GM12801 (cell line): ENCODE results near the gene CCDC32.

Experiments
- TF ChIP-seq, protein P1 (sequence below): IDR thresholded peaks from one replicate; pipeline ENCODE4 v1.5.1; 2011; ENCODE audit warnings: control low read depth; ENCODE audit not compliant: insufficient read length; ENCODE audit errors: extremely low read depth

The CCDC32 gene

GRCh38 chr15:40584191-40584590 lies 19.3 kb upstream of the CCDC32 start:
- TF ChIP-seq, protein P1, sequence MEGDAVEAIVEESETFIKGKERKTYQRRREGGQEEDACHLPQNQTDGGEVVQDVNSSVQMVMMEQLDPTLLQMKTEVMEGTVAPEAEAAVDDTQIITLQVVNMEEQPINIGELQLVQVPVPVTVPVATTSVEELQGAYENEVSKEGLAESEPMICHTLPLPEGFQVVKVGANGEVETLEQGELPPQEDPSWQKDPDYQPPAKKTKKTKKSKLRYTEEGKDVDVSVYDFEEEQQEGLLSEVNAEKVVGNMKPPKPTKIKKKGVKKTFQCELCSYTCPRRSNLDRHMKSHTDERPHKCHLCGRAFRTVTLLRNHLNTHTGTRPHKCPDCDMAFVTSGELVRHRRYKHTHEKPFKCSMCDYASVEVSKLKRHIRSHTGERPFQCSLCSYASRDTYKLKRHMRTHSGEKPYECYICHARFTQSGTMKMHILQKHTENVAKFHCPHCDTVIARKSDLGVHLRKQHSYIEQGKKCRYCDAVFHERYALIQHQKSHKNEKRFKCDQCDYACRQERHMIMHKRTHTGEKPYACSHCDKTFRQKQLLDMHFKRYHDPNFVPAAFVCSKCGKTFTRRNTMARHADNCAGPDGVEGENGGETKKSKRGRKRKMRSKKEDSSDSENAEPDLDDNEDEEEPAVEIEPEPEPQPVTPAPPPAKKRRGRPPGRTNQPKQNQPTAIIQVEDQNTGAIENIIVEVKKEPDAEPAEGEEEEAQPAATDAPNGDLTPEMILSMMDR = no peak

DNA sequence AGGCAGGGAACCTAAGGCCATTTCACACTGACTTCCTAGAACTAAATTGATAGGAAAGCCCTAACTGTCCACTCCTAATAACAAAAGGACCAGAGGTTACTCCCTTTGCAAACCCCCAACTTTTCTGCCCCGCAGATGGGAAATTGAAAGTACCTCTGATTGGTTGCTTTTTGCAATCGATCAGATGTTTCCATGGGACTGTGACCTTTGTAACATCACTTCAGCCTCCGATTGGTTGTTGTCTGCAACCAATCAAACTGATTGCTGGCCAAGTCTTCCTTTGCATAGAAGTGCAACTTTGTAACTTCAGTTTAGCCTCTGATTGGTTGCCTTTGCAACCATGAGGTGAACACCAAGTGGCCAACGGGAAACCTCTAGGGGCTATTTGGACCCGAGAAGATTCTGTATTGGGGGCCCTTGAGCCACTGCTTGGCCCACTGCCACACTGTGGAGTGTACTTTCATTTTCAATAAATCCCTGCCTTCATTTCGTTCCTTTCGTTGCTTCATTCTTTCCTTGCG lies 17.9 kb upstream of the CCDC32 start:
- TF ChIP-seq, protein P1 = no peak

DNA sequence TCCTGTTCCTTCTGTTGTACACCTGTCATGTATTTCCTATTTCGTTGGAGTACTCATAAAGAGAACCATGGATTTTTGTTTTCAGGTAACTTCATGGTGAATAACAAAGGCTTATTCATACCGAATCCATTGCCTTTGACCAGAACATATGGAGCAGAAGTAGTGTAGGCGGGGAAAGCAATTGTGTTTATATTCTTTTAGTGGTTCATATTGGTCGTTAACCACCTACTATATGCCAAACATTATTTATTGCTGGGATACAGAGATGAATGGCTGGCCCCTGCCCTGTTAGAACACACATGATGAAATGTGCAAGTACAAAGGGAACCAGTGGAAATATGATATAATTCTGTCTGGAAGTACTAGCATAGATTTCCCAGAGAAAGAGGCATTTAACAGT lies 14.1 kb upstream of the CCDC32 start:
- TF ChIP-seq, protein P1 = no peak

DNA sequence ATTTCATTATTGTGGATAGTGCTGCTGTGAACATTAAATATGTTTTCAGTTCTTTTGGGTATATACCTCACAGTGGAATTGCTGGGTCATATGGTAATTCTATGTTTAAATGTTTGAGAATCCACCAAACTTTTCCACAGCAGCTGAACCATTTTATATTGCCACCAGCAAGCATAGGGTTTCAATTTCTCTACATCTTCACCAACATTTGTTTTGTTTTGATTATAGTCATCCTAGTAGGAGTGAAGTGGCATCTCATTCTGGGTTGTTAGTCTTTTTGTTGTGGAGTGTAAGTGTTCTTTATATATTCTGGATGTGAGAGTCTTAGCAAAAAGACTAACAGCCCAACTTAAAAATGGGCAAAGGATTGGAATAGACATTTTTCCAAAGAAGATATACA lies 10.3 kb upstream of the CCDC32 start:
- TF ChIP-seq, protein P1 = no peak

GRCh38 chr15:40569129-40569953 lies 4.5 kb upstream of the CCDC32 start, which contains the start of gene RPUSD2:
Gene RPUSD2 (plus strand): TSS chr15:40569299. CDS start chr15:40569338, 39 bp downstream.
- TF ChIP-seq, protein P1 = no peak

DNA sequence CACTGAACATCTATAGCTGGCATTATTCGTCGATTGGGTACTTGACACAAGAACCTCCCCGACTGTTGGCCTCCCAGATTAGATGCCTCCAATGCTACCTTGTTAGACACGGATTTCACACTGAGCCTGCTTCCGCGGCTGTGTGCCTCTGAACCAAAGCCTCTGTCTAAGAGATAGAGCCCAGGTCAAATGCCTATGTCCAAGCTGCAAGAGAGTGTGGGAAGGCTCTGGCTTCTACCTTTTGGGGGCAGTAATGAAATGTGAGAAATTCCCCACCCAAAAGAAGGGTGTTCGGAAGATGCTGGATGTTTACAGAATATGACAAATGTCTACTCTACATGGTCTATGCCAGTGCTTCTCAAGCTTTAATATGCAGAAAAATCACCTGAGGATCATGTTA lies 2.3 kb upstream of the CCDC32 start:
- TF ChIP-seq, protein P1 = no peak

- TF ChIP-seq, protein P1 = no peak
Observed at GRCh38 chr15:40565333-40566238, 744 bp upstream of the CCDC32 start.
